HG03103 (cell line): ENCODE data around the gene POLR2E.
A peak's percentile ranks its signal among the peaks of the same experiment; 100 is the strongest.
"Not testable (repeated sequence)": the region's sequence is repeated elsewhere in the genome, so short reads cannot be mapped to it uniquely, and the experiment has no call there.

Experiments used
- ATAC-seq: cut with Tn5 transposase; IDR thresholded peaks from one replicate; pipeline ENCODE4 v1.9.1; 2021; ENCODE audit warnings: low read depth; ENCODE audit not compliant: unreplicated experiment

The POLR2E gene

DNA sequence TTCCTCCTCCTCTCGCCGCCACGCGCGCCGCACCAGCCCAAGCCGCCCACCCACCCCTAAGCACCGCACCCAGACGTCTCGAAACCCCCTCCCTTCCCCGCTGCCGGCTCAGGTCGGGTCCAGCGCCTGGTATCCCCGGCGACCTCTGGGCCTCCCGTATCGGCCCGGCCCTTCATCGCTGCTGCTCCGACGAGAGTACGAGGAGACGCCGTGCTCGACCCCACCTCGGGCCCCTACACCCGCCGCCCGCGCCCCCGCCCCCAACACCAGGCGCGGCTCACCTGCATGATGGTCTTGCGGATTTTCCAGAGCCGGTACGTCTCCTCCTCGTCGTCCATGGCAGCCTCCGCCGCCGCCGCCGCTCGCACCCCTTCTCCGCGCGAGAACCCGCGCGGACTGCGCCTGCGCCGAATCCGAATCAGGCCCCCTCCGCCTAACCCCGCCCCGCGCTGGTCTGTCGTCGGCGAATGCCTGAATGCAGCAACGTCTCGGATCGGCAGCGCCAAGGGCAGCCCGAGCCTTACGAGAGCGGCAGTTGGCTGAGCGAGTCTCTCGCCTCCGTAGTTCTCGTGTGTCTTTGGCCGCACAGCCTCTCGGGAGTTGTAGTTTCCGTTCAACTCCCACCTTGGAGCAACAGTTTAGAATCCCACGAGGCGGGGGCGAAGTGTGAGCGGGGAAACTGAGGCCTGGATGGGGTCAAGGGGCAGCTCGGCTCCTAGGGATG is at the start of gene POLR2E:
Gene POLR2E (minus strand): TSS at position 398 of the 724 bp plus-strand sequence. CDS start 60 bp downstream, at position 338.
- ATAC-seq, result peak; percentile 82

GRCh38 chr19:1144741-1145140 is 49.6 kb upstream of the POLR2E start:
- ATAC-seq, result no peak

- no peak for ATAC-seq
Measured at GRCh38 chr19:1143828-1144399, 48.7 kb upstream of the POLR2E start.

- ATAC-seq, result no peak
Measured at GRCh38 chr19:1141944-1142343, 46.8 kb upstream of the POLR2E start.

DNA sequence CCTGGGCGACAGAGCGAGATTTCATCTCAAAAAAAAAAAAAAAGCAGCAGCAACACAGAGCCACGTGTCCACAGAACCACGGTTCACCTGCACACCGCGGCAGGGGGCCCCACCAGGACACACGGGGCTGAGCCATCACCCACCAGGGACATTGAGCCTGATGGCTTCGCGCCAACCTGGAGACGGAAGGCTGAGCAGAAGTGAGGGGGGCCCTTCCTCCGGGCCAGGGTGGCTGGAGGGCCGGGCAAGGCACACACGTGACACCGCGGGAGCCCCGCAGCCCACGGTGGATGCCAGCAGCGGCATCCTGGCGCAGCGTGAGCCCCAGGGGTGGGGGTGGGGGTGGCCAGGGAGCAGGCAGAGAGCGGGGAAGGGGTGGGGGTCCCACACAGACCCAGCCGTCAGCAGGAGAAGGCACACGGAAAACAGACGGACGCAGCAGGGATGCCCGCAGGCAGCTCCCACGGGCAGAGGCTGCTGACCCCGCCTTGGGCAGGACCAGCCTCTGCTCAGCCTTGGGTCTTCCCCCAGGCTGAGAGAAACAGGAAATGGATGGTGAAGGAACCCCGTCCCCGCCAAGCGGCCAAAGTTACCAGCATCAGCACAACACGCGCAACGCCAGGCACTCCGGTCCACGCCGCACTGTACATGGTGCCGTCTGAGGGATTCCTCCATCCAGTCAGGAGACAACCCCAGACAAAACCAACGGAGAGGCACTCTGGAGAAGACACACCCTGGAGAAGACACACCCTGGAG is 45.3 kb upstream of the POLR2E start:
- no peak for ATAC-seq

GRCh38 chr19:1139126-1139525 is 44.0 kb upstream of the POLR2E start:
- no peak for ATAC-seq

DNA sequence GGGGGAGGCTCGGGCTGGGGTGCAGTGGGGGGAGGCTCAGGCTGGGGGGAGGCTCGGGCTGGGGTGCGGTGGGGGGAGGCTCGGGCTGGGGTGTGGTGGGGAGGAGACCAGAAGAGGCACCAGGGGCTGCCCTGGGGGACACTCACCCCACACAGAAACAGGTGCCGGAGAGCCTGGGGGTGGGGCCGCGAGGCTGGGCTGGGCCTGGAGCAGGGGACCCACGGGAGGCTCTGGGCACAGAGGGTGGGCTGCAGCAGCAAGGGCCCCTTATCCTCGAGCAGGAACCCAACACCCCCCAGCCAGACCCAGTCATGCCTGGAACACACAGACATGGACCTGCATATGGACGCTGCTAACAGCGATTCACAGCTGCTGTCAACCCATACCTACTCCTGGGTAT is 42.9 kb upstream of the POLR2E start:
- ATAC-seq, result no peak

DNA sequence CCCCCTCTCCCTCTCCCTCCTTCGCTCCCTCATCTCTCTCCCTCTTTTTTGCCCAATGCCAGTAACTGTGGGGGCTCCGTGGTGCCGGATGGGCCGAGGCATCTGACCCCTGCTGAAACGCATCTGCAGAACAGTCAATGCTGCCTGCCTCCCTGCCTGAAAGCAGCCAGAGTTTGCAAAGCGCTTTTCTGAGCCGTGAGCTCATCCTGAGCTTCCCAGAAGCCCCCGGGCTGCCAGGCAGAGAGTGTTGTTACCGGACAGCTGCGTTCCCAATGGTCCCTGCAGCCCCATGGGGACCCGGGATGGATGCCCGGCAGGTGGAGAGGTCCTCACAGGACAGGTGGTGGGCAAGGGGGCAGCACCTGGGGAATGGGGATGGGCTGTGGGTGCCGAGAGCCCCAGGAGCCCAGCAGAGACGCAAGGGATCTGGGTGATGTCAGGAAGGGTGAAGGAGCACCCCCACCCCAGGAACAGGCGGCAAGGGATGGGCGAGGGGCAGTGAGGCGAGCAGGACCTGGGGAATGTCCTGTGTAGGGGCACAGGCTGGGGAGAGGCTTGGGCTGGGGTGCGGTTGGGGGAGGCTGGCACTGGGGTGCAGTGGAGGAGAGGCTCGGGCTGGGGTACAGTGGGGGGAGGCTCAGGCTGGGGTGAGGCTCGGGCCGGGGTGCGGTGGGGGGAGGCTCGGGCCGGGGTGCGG is 41.6 kb upstream of the POLR2E start:
- no peak for ATAC-seq

DNA sequence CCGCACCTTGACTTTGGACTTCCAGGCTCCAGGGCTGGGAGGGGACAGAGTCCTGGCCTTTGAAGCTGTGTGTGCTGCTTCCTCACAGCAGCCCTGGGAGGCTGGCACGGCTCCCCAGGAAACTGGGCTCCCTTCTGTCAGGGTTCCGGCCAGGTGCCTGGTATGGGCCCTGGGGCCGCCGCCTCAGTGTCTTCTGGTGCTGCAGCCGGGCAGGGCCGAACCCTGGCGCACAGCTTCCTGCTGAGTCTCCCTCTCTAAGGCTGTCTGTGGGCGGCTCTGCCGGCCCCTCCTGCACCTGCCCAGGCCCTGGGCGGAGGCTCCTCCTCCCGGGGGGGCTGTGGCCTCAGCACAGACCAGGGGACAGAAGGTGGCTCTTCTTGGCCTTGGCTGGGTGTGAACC is 41.0 kb upstream of the POLR2E start:
- no peak for ATAC-seq

GRCh38 chr19:1135454-1135853 is 40.3 kb upstream of the POLR2E start:
- no peak for ATAC-seq

- no peak for ATAC-seq
Measured at GRCh38 chr19:1134431-1134830, 39.3 kb upstream of the POLR2E start.

GRCh38 chr19:1133471-1133929 is 38.3 kb upstream of the POLR2E start:
- ATAC-seq, result no peak

DNA sequence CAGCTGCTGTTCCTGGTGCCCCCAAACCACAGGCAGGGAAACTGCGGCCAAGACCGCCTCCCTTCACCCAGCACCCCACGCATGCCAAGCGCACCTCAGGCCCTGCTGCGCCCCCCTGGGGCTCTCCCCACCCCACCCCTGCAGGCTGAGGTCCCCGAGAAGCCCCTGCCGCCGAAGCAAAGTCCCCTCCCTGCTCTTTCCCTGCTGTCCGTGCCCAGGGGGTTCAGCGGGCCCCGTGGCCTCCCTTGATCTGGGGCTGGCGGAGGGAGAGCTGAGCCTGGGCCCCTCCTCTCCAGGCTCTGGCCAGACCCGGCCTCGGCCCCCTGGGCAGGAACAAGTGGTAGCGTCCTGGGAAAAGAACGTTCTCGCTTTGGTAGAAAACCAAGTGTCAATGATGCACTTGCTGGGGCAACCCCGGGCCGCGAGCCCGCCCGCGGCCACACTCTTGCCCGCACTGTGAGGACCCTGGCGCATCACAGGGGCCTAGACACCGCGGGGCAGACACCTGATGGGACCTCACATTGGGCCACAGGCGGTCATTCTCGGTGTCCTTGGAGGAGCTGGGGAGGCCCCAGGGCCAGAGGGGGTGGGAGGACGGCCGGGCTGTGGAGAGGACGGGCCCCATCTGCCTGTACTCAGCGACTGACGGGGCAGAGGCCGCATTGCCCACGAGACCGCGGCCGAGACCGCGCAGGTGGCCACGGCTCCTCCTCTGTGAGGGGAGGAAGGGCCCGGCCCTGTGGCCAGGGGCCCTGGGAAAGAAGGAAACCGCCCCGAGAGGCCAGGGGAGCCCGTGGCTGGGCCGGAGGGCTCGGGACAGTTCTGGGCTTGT is 37.6 kb upstream of the POLR2E start:
- ATAC-seq, result no peak

- ATAC-seq, result no peak
Measured at GRCh38 chr19:1131718-1132551, 36.8 kb upstream of the POLR2E start.

- ATAC-seq, result no peak
Measured at GRCh38 chr19:1130771-1131717, 35.9 kb upstream of the POLR2E start.

GRCh38 chr19:1129535-1129934 is 34.4 kb upstream of the POLR2E start:
- no peak for ATAC-seq

- ATAC-seq, result not testable (repeated sequence)
Measured at GRCh38 chr19:1129084-1129483, 33.9 kb upstream of the POLR2E start.

GRCh38 chr19:1128106-1128505 is 32.9 kb upstream of the POLR2E start:
- no peak for ATAC-seq
